GM23338 (cell line): ENCODE results near the gene HAT1. TPM values are rescaled to one million over a fixed set of nuclear protein-coding genes. Genes with fewer than 3 reads are reported as not detected.

Experiments
- ATAC-seq: fragments of 200-7000 bp; cut with Tn5 transposase; 3 replicates; pipeline ENCODE4 v1.9.1; 2020
- DNase-seq: peaks from one replicate; pipeline ENCODE4 v3.0.0-alpha.2; 2015; ENCODE audit warnings: low spot score
- H2AFZ ChIP-seq: fragments of 200-600 bp; sonication (generic); 2 replicates; pipeline ENCODE4 v1.8.0; 2016; ENCODE audit warnings: antibody characterized with exemption, mild to moderate bottlenecking, moderate library complexity
- H3F3A ChIP-seq: fragments of 200-600 bp; sonication (generic); replicated peaks from 2 replicates; pipeline ENCODE4 v1.8.0; 2017; ENCODE audit warnings: antibody characterized with exemption, mixed run types, low read depth
- H3K27ac ChIP-seq: fragments of 200-600 bp; sonication (generic); 2 replicates; pipeline ENCODE4 v1.6.1; 2016; ENCODE audit warnings: low read depth
- H3K27me3 ChIP-seq: fragments of 200-600 bp; sonication (generic); 2 replicates; pipeline ENCODE4 v1.8.0; 2016; ENCODE audit warnings: mild to moderate bottlenecking, mixed run types, moderate library complexity; ENCODE audit not compliant: insufficient read depth
- H3K36me3 ChIP-seq: fragments of 200-600 bp; sonication (generic); 2 replicates; pipeline ENCODE4 v1.8.0; 2016; ENCODE audit warnings: mild to moderate bottlenecking; ENCODE audit not compliant: insufficient read depth
- H3K4me1 ChIP-seq: fragments of 200-600 bp; sonication (generic); 2 replicates; pipeline ENCODE4 v1.8.0; 2016; ENCODE audit warnings: mild to moderate bottlenecking, moderate library complexity; ENCODE audit not compliant: insufficient read depth
- H3K4me2 ChIP-seq: fragments of 200-600 bp; sonication (generic); 2 replicates; pipeline ENCODE4 v1.7.1; 2017; ENCODE audit warnings: mixed run types
- H3K4me3 ChIP-seq: fragments of 200-600 bp; sonication (generic); 2 replicates; pipeline ENCODE4 v1.6.1; 2016; ENCODE audit warnings: mixed run types
- H3K79me2 ChIP-seq: fragments of 200-600 bp; sonication (generic); replicated peaks from 2 replicates; pipeline ENCODE4 v1.8.0; 2017; ENCODE audit warnings: mild to moderate bottlenecking; ENCODE audit not compliant: insufficient read depth
- H3K9me2 ChIP-seq: fragments of 200-600 bp; sonication (generic); 2 replicates; pipeline ENCODE4 v1.8.0; 2017; ENCODE audit not compliant: insufficient read depth
- H4K20me1 ChIP-seq: fragments of 200-600 bp; sonication (generic); replicated peaks from 2 replicates; pipeline ENCODE4 v1.8.0; 2017; ENCODE audit warnings: mild to moderate bottlenecking; ENCODE audit not compliant: insufficient read depth
- H3K27ac Mint-ChIP-seq: 2 replicates; pipeline ENCODE4 v1.8.0; 2020; ENCODE audit warnings: inconsistent platforms, mild to moderate bottlenecking, moderate library complexity, mixed read lengths
- H3K27me3 Mint-ChIP-seq: 3 replicates; pipeline ENCODE4 v1.8.0; 2022; ENCODE audit warnings: low read depth, mild to moderate bottlenecking, moderate library complexity, mixed read lengths, inconsistent platforms; ENCODE audit not compliant: insufficient read depth, poor library complexity
- H3K36me3 Mint-ChIP-seq: 3 replicates; pipeline ENCODE4 v1.8.0; 2021; ENCODE audit warnings: low read depth, mild to moderate bottlenecking, inconsistent platforms, moderate library complexity, mixed read lengths
- H3K4me1 Mint-ChIP-seq: 3 replicates; pipeline ENCODE4 v1.8.0; 2020; ENCODE audit warnings: mild to moderate bottlenecking, inconsistent platforms, mixed read lengths
- H3K4me3 Mint-ChIP-seq: 3 replicates; pipeline ENCODE4 v1.8.0; 2021; ENCODE audit warnings: moderate library complexity, mild to moderate bottlenecking, inconsistent platforms, mixed read lengths
- H3K9me3 Mint-ChIP-seq: 3 replicates; pipeline ENCODE4 v1.8.0; 2020; ENCODE audit warnings: moderate library complexity, mild to moderate bottlenecking, inconsistent platforms, mixed read lengths
- CREB1 ChIP-seq: fragments of 250-450 bp; sonication (Bioruptor Pico); IDR thresholded peaks from 2 replicates; pipeline ENCODE4 v1.5.0; 2020; ENCODE audit warnings: low read depth, mild to moderate bottlenecking, moderate library complexity
- EZH2 ChIP-seq: fragments of 200-600 bp; sonication (generic); IDR thresholded peaks from one replicate; pipeline ENCODE4 v1.8.0; 2017; ENCODE audit warnings: antibody characterized with exemption, mild to moderate bottlenecking, low read depth; ENCODE audit not compliant: unreplicated experiment
- EZH2phosphoT487 ChIP-seq: fragments of 200-600 bp; sonication (generic); IDR thresholded peaks from one replicate; pipeline ENCODE4 v1.8.1; 2018; ENCODE audit warnings: antibody characterized with exemption; ENCODE audit not compliant: unreplicated experiment
- JUNB ChIP-seq: IDR thresholded peaks from one replicate; pipeline ENCODE4 v1.6.1; 2016; ENCODE audit warnings: antibody characterized with exemption; ENCODE audit not compliant: unreplicated experiment
- NANOG ChIP-seq: IDR thresholded peaks from 2 replicates; pipeline ENCODE4 v1.6.1; 2016; ENCODE audit warnings: antibody characterized with exemption, borderline replicate concordance
- POLR2AphosphoS5 ChIP-seq: IDR thresholded peaks from 2 replicates; pipeline ENCODE4 v1.6.1; 2016; ENCODE audit warnings: antibody characterized with exemption, low read depth
- STAT1 ChIP-seq: IDR thresholded peaks from one replicate; pipeline ENCODE4 v1.6.1; 2016; ENCODE audit warnings: antibody characterized with exemption; ENCODE audit not compliant: unreplicated experiment
- ZNF114 ChIP-seq: fragments of 250-450 bp; sonication (Bioruptor Pico); IDR thresholded peaks from 2 replicates; pipeline ENCODE4 v1.5.0; 2020; ENCODE audit warnings: mild to moderate bottlenecking, moderate library complexity
- ZNF331 ChIP-seq: fragments of 250-450 bp; sonication (Bioruptor Pico); IDR thresholded peaks from 2 replicates; pipeline ENCODE4 v1.5.0; 2020; ENCODE audit warnings: low read depth, mild to moderate bottlenecking, moderate library complexity
- polyA plus RNA-seq: library from polyadenylated mRNA; unstranded; fragments of >200 nt; fragmentation: Nextera tagmentation; extraction: Ambion mirVana; gene quantifications from 2 replicates; pipeline ENCODE4 v1.2.1, GENCODE V29; 2016
- total RNA-seq: library from RNA; depleted of rRNA; stranded (reverse); fragments of >200 nt; shearing (Covaris generic); gene quantifications from 2 replicates; pipeline ENCODE4 v1.2.3, GENCODE V29; 2014
- TF ChIP-seq, protein P1 (sequence below): fragments of 250-450 bp; sonication (Bioruptor Pico); IDR thresholded peaks from 2 replicates; pipeline ENCODE4 v1.5.0; 2020; ENCODE audit warnings: mild to moderate bottlenecking, moderate library complexity
- TF ChIP-seq, protein P2 (sequence below): IDR thresholded peaks from 2 replicates; pipeline ENCODE4 v1.6.1; 2016; ENCODE audit warnings: antibody characterized with exemption
- TF ChIP-seq, protein P3 (sequence below), 2 experiments: fragments of 200-600 bp in 1 of 2; sonication (generic) in 1 of 2; conservative IDR thresholded peaks; 2 replicates each; pipeline versions ENCODE4 v1.5.1 to v1.6.1; 2016 to 2017; ENCODE audit warnings: antibody characterized with exemption in 2 of 2, low read depth in 2 of 2, mild to moderate bottlenecking in 2 of 2, moderate library complexity in 1 of 2
- TF ChIP-seq, protein P4 (sequence below): IDR thresholded peaks from one replicate; pipeline ENCODE4 v1.6.1; 2018; ENCODE audit warnings: antibody characterized with exemption; ENCODE audit not compliant: unreplicated experiment

HAT1 gene
- total and polyA plus RNA-seq, 2 experiments from 2014 or later, result 67.2 to 67.5 TPM

DNA sequence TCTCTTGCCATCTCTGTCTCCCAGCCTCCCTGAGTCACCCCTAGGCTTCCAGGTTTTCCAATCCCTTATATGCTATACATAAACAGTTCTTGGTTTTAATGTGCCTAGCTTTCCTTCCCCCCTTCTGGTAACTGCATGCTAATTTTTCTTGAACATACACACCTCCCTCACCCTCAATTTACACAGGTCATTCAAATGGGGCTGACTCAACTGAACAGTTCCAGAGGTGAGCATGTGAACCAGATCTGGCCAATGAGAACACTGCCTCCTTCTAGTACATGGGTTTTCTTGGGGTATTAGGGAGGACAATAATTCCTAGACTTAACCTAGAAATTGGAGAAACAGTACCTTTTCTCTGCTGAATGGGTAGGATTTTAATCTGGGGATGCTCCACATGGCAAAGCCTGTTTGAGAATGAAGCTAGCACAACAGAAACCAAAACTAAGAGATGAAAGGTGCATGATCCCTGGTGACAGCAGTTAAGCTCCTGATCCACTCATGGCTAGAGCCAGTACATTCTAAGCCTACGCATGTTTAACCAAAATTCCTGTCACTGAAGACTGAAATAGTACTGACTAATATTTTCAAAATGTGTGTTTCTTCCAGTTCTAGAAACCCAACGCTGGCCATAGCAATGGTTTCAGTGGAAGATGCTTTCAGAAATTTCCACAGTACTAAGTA is 40.0 kb upstream of the HAT1 start:
- Histone ChIP-seq H3K36me3 (no peaks in the 10 kb centered on the region), H3K27me3 (no peaks in the 10 kb centered on the region), H3K4me2 (no peak overlapping the region), H3K9me2 (no peaks in the 10 kb centered on the region), H3K79me2 (no peaks in the 10 kb centered on the region), H3K27ac (no peak overlapping the region), H3K4me1 (no peaks in the 10 kb centered on the region), H3F3A (no peaks in the 10 kb centered on the region), H2AFZ (no peak overlapping the region), H3K4me3 (no peak overlapping the region), H4K20me1 (0 out of 2 replicates have a peak, but pooled peaks cover 3% of the 10 kb centered on the region)
- DNase-seq (no peak), ATAC-seq (no peak)
- TF ChIP-seq, protein P1, sequence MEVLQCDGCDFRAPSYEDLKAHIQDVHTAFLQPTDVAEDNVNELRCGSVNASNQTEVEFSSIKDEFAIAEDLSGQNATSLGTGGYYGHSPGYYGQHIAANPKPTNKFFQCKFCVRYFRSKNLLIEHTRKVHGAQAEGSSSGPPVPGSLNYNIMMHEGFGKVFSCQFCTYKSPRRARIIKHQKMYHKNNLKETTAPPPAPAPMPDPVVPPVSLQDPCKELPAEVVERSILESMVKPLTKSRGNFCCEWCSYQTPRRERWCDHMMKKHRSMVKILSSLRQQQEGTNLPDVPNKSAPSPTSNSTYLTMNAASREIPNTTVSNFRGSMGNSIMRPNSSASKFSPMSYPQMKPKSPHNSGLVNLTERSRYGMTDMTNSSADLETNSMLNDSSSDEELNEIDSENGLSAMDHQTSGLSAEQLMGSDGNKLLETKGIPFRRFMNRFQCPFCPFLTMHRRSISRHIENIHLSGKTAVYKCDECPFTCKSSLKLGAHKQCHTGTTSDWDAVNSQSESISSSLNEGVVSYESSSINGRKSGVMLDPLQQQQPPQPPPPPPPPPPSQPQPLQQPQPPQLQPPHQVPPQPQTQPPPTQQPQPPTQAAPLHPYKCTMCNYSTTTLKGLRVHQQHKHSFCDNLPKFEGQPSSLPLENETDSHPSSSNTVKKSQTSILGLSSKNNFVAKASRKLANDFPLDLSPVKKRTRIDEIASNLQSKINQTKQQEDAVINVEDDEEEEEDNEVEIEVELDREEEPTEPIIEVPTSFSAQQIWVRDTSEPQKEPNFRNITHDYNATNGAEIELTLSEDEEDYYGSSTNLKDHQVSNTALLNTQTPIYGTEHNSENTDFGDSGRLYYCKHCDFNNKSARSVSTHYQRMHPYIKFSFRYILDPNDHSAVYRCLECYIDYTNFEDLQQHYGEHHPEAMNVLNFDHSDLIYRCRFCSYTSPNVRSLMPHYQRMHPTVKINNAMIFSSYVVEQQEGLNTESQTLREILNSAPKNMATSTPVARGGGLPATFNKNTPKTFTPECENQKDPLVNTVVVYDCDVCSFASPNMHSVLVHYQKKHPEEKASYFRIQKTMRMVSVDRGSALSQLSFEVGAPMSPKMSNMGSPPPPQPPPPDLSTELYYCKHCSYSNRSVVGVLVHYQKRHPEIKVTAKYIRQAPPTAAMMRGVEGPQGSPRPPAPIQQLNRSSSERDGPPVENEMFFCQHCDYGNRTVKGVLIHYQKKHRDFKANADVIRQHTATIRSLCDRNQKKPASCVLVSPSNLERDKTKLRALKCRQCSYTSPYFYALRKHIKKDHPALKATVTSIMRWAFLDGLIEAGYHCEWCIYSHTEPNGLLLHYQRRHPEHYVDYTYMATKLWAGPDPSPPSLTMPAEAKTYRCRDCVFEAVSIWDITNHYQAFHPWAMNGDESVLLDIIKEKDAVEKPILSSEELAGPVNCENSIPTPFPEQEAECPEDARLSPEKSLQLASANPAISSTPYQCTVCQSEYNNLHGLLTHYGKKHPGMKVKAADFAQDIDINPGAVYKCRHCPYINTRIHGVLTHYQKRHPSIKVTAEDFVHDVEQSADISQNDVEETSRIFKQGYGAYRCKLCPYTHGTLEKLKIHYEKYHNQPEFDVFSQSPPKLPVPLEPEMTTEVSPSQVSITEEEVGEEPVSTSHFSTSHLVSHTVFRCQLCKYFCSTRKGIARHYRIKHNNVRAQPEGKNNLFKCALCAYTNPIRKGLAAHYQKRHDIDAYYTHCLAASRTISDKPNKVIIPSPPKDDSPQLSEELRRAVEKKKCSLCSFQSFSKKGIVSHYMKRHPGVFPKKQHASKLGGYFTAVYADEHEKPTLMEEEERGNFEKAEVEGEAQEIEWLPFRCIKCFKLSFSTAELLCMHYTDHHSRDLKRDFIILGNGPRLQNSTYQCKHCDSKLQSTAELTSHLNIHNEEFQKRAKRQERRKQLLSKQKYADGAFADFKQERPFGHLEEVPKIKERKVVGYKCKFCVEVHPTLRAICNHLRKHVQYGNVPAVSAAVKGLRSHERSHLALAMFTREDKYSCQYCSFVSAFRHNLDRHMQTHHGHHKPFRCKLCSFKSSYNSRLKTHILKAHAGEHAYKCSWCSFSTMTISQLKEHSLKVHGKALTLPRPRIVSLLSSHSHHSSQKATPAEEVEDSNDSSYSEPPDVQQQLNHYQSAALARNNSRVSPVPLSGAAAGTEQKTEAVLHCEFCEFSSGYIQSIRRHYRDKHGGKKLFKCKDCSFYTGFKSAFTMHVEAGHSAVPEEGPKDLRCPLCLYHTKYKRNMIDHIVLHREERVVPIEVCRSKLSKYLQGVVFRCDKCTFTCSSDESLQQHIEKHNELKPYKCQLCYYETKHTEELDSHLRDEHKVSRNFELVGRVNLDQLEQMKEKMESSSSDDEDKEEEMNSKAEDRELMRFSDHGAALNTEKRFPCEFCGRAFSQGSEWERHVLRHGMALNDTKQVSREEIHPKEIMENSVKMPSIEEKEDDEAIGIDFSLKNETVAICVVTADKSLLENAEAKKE (CRISPR knock-in tag), result no peak
- TF ChIP-seq NANOG, result no peak
- TF ChIP-seq, protein P2, sequence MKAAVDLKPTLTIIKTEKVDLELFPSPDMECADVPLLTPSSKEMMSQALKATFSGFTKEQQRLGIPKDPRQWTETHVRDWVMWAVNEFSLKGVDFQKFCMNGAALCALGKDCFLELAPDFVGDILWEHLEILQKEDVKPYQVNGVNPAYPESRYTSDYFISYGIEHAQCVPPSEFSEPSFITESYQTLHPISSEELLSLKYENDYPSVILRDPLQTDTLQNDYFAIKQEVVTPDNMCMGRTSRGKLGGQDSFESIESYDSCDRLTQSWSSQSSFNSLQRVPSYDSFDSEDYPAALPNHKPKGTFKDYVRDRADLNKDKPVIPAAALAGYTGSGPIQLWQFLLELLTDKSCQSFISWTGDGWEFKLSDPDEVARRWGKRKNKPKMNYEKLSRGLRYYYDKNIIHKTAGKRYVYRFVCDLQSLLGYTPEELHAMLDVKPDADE, result no peak
- TF ChIP-seq, protein P3, sequence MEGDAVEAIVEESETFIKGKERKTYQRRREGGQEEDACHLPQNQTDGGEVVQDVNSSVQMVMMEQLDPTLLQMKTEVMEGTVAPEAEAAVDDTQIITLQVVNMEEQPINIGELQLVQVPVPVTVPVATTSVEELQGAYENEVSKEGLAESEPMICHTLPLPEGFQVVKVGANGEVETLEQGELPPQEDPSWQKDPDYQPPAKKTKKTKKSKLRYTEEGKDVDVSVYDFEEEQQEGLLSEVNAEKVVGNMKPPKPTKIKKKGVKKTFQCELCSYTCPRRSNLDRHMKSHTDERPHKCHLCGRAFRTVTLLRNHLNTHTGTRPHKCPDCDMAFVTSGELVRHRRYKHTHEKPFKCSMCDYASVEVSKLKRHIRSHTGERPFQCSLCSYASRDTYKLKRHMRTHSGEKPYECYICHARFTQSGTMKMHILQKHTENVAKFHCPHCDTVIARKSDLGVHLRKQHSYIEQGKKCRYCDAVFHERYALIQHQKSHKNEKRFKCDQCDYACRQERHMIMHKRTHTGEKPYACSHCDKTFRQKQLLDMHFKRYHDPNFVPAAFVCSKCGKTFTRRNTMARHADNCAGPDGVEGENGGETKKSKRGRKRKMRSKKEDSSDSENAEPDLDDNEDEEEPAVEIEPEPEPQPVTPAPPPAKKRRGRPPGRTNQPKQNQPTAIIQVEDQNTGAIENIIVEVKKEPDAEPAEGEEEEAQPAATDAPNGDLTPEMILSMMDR (conservative IDR thresholded peaks at IDR 0.05; ENCODE audit: low read depth in 2 of 2), result no peak
- TF ChIP-seq ZNF114 (CRISPR knock-in tag), result no peak
- no peak for TF ChIP-seq EZH2phosphoT487
- TF ChIP-seq EZH2, result no peak
- TF ChIP-seq JUNB, result no peak
- TF ChIP-seq STAT1, result no peak
- TF ChIP-seq, protein P4, sequence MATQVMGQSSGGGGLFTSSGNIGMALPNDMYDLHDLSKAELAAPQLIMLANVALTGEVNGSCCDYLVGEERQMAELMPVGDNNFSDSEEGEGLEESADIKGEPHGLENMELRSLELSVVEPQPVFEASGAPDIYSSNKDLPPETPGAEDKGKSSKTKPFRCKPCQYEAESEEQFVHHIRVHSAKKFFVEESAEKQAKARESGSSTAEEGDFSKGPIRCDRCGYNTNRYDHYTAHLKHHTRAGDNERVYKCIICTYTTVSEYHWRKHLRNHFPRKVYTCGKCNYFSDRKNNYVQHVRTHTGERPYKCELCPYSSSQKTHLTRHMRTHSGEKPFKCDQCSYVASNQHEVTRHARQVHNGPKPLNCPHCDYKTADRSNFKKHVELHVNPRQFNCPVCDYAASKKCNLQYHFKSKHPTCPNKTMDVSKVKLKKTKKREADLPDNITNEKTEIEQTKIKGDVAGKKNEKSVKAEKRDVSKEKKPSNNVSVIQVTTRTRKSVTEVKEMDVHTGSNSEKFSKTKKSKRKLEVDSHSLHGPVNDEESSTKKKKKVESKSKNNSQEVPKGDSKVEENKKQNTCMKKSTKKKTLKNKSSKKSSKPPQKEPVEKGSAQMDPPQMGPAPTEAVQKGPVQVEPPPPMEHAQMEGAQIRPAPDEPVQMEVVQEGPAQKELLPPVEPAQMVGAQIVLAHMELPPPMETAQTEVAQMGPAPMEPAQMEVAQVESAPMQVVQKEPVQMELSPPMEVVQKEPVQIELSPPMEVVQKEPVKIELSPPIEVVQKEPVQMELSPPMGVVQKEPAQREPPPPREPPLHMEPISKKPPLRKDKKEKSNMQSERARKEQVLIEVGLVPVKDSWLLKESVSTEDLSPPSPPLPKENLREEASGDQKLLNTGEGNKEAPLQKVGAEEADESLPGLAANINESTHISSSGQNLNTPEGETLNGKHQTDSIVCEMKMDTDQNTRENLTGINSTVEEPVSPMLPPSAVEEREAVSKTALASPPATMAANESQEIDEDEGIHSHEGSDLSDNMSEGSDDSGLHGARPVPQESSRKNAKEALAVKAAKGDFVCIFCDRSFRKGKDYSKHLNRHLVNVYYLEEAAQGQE, result no peak
- TF ChIP-seq CREB1 (CRISPR knock-in tag), result no peak
- no peak for TF ChIP-seq ZNF331 (CRISPR knock-in tag)
- no peak for TF ChIP-seq POLR2AphosphoS5
- Mint-ChIP-seq H3K36me3 (no peaks in the 10 kb centered on the region), H3K4me1 (peaks cover 4% of the 10 kb centered on the region; the same call in 2 of the 3 replicates), H3K27me3 (no peaks in the 10 kb centered on the region), H3K9me3 (no peaks in the 10 kb centered on the region), H3K4me3 (no peak overlapping the region), H3K27ac (no peak overlapping the region)
